Globus pallidus (tissue), 1 donor: Measurements from ENCODE around the gene CXXC5.

ENCODE experiments used
- DNase-seq: peaks from one replicate; pipeline ENCODE4 v3.0.0-alpha.2; 2015; ENCODE audit warnings: low spot score

CXXC5 gene

DNA sequence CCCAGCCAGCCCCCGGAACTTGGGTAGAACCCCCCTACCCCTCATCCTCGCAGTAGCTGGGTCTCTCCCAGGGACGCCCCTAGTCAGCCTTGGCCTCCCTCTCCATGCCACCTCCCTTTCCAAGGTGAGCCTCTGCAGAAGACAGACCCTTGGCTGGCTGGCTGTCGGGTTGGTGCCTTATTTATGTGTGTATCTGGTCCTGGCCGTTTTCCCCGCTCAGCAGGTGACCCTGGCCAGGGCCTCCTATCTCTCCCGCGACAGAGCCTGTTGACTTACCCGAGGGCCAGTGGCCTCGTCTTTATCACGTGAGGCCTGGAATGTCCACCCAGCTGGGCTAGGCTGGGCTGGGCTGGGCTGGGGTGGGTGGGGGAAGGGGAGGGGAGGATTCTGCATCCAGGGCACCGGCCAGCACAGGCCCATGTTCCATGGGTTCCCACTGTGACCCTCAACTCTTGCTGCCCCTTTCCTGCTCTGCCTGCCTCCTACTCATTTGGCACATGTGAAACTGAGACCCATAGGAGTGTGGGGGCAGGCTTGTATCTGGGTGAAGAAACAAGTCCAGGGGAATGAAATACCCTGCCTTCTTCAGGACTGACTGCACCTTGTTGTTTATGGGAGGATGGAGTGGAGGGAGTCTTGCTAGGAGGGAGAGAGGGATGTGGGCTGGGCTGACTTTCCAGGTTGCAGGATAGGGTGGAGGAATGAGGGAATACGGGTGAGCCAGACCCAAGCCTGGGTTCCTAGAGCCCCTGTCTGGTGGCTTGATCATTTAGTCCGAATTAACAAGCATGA is 3.1 kb downstream of the CXXC5 start:
- DNase-seq: peak; percentile 91

DNA sequence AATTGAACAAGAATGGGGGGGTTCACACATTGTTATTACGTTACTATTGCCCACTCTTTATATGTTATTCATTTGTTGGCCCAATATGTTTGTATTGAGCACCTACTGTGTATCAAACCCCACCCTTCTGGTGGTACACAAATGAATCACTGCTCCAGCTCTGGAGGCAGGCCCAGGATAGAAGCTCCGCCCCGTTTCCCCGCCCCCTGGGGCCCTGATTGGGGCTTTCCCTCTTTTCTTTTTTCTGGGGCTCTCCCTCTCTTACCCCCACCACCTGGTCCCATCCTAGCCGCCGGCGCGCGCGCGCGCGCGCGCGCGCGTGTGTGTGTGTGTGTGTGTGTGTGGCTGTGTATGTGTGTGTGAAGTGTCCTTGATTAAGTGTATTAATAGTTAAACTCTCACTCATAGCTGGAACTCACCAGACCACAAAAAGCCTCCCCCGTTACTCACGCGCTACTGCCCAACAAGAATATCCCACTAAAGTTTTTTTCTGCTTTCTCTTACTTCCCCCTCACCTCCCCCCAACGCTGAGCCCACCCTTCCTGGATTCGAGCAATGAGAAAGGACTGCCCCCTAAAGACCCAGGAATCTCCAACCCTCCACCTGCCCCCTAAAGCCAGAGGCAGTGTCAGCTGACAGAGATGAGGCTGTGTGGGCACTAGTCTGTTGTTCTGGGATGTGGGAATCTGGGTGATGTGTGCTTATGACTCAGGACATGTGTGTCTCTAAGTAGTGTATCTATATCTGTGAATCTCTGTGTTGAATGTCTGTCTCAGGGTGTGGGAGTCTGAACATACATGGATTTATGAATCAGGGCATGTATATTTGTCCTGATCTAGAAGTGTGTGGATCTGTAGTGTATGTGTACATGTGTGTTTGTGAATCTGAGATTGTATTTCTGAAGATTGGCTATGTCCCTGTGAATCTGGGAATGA is 4.0 kb downstream of the CXXC5 start:
- peak; percentile 95 for DNase-seq

- no peak for DNase-seq
Measured at GRCh38 chr5:139652788-139653241, 4.7 kb downstream of the CXXC5 start.

GRCh38 chr5:139653616-139654015 is 5.5 kb downstream of the CXXC5 start:
- no peak for DNase-seq

DNA sequence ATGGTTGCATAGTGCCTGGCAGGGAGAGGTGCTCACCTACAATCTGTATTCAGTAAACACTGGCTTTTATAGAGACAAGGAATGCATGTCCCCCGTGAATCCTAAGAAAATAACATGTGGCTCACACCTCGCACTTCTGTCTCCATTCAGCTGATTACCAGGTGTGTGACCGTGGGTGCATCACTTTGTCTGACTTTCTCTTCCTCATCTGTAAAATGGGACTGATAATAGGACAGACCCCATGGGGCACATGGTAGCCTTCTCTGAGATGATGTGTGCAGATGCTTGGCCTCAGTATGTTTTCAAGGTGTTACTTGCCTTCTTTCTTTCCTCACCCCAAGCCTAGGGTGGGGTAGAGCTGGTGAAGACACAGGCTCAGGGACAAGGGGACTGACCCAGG is 6.3 kb downstream of the CXXC5 start:
- no peak for DNase-seq

- no peak for DNase-seq
Measured at GRCh38 chr5:139654871-139655491, 6.8 kb downstream of the CXXC5 start.

DNA sequence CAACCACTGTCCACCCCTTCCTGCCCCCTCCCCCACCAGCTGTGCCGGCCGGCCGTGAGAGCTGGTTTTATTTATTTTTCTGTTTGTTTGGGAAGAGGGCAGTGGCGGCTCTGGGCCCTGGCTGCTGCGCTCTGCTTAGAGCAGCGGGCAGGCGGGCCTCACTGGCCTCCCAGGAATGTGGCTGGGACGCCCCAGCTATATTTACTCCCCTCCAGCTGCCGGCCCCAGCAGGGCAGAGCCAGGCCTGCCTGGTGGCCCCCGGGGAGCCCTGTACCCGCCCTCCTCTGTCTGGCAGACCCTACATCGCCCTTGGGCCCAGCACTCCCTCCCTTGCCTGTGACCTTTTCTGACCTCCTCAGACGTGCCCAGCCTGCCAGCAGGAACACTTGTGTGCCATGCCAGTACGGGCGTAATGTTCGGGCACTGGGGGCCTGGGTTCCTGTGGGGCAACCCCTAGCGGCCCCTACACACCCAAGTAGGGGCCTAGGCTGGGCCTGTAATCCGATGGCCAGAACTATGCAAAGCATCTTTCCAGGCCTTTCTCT is 7.7 kb downstream of the CXXC5 start:
- peak; percentile 69 for DNase-seq

GRCh38 chr5:139657363-139658321 is 9.5 kb downstream of the CXXC5 start:
- peak; percentile 17 for DNase-seq

GRCh38 chr5:139658501-139658927 is 10.4 kb downstream of the CXXC5 start:
- DNase-seq: peak; percentile 46

DNA sequence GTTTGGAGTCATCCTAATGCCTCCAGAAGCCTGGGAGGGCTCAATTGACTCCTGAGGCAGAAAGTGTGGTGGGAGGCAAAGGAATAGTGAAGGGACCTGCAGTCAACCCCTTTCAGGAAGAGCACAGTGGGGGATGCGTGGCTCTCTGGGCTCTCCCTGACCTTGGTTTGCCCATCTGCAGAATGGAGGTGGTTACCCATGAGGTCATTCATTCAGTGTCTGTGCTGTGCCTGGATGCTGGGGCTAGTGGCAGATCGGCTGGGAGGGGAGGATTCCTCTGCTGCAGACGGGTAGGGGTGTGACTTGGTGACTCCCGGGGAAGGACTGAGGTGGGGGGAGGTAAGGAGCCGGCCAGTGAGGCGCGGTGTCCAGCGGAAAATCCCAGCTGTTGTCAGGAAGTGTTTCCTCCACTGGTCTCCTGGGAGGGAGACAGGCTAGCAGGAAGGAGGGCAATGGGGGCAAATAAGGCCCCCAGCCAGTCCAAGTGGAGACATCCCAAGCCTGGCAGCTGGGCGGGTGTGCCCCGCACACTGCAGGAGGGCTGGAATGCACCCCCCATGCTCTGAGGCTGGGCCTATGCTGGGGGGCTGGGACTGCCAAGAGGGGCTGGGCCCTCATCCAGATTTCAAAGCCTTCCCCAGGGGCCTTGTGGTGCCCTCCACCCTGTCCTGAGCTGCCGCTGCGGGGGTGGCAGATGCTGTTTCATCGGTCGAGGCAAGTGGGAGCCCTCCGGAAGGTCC is 10.9 kb downstream of the CXXC5 start:
- peak; percentile 59 for DNase-seq

DNA sequence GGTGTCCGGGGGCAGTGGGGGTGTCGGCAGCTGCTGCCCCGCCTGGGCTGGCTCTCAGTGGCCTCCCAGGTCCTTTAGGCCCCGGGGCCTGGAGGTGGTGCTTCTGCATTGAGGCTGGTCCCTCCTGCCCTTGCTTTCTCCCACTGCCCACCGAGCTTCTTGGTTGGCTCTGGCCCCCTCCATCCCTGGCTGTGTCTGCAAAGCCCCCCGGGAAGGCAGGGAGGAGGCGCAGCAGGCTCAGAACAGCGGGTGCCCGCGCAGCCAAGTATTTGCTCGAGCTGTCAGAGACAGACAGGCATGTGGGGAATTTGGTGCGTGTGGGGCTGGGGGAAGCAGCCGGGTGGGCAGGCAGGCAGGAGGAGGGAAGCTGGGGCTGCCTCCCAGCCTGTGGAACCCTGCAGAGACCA is 11.5 kb downstream of the CXXC5 start:
- DNase-seq: no peak

DNA sequence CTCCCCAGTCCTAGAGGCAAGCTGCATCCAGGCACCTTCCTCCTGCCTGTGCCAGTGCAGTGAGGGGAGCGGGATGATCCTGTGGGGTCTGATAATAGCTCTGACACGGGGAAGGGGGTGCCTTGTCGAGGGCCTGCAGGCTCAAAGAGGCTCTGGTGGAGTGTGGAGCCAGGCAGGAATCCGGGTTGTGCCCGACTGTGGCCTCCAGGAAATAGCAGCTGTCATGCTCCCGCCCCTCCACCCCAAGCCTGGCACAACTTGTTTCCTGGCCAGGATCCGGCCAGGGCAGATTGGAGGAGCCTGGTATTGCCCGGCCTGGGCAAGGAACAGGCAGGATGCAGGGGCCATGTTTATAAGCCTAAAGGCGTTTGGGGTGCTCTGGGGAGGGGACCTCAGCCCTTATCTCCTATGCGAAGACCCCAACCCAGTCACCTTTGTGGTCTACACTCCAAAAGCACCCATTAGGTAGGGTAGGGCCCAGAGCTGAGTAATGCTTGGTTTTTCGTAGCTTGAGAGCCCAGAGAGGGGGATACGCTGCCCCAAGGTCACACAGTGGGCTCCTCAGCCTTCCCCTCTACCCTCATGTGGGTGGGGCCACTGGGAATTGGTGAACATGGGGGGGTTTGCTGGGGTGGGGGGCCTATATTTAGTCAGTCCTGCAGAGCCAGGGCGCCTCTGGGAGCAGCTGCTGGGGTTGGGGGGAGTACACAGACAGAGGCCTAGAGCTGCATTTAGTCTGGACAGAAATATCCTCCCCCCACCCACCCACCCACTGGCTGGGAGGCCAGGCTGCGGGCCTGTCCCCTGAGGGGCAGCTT is 12.2 kb downstream of the CXXC5 start:
- DNase-seq: peak; percentile 98

DNA sequence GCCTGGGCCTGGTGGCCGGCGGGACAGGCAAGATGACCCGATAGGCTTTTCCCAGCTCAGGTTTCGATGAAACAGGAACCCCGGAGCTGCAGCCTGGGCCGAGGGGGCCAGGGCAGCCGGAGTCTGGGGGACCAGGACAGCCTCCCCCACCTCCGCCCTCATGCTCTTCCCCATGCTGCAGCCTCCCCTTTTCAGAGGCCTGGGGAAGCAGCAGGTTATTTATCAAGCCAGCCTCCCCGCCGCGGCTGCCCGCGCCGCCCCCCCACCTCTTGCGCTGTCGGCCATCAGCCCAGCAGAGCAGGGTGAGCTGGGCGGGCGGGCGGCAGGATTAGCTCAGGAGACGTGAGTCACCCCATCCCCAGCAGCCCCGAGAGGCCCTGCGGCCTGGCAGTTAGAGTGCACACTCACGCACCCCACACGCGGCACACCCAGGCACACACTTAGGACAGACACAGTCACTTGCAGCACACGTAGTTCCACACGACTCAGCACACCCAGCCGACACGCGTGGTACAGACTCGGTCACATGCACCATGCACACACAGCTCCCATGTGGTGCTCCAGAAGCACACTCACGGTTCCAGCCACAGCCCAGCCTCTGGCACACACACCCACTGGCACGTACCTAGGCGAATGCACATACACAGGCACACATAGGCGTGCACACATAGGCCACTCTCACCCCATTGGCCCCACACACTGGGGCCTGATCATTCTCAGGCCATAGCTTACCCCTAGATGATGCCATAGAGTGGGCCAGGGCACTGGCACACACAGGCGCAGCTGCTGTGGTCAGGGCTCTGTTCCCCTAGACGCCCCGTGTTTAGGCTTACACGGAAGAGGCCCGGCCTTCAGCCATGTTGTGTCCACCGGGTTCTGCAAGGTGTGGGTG is 13.0 kb downstream of the CXXC5 start:
- peak; percentile 86 for DNase-seq

DNA sequence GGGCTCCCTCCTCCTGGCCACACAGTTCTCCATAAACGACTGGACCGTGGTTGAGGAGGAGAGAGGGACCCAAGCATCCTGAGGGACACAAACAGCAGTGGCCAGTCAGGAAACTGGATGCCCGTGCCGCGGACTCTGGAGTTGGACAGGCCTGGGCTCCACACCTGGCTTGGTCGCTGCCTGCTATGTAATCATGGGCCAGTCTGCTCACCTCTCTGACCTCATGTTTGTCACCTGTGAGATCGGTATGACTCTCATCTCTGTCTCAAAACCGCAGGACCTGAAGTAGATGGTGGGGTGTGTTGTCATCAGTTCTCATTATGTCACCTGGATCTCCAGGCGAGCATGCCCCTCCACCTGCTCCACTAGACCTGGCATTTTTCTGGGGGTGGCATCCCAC is 14.5 kb downstream of the CXXC5 start:
- DNase-seq: no peak

DNA sequence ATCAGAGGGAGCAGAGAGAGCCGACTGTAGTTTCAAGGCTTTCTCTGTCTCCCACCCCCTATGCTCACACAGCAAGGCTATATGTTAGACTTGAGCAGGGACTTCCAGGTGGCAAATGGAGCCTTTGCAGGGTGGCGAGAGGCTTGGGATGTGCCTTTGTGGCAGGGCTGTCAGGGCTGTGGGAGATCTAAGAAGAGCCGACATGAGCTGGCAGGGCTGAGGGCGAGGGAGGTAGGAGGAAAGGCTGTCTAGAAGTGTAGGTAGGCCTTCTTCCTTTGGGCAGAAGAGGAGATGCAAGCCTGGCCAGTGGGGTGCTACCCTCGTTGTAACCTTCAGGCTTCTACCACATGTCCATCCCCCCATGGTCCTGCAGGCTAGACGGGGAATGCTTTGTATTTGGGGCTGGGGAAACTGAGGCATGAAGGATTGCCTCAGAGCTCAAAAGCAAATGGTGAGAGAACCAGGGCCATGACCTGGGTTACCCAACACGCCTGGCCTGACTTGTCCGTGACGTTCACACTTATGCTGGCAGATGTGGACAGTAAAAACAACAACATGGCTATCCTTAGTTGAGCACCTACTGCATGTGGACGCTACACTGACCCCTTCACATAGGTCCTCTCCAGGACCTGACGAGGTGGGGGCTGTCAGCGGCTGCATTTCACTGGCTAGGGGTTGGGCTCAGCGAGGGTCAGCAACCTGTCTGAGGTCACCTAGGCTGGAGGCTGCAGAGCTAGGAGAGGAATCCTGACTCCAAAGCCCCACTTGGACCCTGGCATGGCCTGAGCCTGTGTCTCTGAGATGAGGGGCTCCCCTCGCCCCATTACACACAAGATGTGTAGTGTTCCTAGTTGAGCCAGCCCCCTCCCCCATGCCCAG is 15.3 kb downstream of the CXXC5 start:
- no peak for DNase-seq

GRCh38 chr5:139664086-139664693 is 16.0 kb downstream of the CXXC5 start:
- DNase-seq: no peak
